ENCODE results near the gene STRN.
"Not testable (repeated sequence)": the region's sequence is repeated elsewhere in the genome, so short reads cannot be mapped to it uniquely, and the experiment has no call there.

The STRN gene

DNA sequence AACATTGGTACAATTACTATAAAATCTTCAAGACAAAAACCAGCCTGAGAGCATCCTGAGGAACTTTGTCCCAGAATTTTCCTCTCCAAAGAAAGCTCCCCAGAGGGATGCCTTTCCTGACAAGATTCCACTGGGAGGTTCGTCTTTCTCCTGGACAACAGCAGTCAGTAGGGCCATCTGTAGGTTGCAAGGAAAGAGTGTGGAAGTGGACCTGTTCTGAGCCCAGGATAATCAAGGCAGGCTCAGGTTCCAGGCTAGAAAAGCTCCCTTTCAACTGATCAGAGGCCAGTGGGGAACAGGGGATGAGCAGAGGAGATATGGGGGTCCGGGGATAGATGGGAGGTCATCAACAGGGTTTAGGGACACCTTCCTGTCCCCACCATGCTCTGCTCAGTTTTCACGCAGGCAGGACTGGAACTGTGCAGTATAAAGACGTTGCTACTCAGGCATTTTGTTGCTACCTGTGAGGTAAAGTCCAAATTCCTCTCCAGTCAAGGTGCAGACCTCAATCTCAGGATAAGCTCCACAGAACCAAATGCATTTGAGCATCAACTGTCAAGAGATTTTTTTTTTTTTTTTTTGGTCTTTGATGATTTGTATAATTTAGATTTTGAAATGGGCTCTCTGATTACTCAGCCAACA, 126.2 kb downstream of the STRN start:
- DNase-seq (ENCODE audit: low read depth in 3 of 3), result no peak

DNA sequence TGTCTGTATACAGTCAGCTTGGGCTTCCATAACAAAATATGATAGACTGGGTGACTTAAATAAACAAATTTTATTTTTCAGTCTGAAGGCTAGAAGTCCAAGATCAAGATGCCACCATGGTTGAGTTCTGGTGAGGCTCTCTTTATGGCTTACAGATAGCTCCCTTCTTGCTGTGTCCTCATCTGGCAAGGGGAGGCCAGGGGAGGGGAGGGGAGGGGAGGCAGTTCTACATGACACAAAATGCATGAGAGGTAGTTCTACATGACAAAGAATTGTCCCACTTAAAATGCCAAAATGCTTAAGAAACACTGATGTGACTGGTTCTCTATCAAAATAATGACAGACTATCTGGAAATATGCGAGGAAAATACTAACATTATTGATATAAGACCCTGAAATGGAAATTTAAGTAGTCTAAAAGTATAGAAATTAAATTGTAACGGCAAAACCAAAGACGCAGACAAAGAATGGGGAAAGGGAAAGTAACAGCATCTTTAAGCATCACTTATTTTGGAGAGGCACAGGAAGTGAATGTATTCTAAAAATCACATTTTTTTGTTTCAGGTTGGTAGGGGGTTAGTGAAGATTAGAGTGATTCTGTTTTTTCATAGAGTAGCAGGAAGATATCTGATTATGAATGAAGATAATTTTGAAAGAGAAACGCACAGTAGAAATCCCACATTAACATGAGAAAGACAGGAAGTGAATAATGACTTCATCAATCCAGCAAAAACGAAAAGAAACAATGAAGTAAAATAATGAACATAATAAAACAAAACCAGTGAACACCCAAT, 131.4 kb downstream of the STRN start:
- no peak for DNase-seq (ENCODE audit: low read depth in 3 of 3)

DNA sequence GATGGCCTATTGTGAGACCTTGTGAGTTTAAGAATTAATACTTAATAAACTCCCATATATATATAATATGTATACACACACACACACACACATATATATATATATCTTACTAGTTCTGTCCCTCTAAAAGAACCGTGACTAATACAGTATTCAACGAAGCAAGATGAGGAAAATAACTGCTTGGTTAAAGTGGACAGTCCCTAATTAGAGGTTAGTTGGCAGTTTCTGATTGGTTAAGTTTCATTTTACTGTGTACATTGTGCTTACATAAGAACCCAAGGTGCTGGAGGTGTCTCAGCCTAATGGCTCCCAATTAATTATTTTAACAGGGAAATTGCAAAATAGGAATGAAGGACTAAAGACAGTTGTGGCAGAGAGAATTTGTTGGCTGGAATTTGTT, 132.1 kb downstream of the STRN start:
- DNase-seq (ENCODE audit: low read depth in 3 of 3), result no peak

GRCh38 chr2:36831185-36831584, 135.2 kb downstream of the STRN start:
- no peak for DNase-seq (ENCODE audit: low read depth in 3 of 3)

DNA sequence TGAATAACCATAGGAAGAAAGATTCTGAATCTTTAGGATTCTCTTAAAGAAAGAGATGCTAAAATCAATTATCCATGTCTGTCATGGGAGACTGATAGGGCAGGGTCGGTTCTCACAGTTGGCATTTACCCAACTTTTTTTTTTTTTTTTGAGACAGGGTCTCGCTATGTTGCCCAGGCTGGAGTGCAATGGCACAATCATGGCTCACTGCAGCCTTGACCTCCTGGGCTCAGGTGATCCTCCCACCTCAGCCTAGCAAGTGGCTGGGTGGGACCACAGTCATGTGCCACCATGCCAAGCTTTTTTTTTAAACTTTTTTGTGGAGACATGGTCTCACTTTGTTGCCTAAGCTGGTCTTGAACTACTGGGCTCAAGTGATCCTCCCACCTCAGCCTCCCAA, 141.7 kb downstream of the STRN start:
- DNase-seq (ENCODE audit: low read depth in 3 of 3), result not testable (repeated sequence)

DNA sequence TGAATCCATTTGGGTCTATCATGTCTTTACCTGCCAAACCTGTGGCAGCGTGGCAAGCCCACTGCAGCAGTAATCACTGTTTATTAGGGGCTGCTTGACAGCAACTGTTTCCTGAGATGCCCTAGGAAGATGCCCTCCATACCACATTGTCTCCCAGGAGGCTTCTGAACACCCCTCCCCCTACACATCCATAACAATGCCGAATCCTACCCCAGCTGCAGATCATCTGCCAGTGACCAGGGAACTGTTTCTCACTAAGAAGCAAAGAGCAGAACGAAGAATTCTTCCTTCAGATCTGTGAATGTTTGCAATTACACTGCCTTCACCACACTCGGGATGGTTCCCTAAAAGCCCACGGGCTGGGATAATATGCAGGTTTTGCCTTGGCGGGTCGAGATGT, 142.1 kb downstream of the STRN start:
- DNase-seq (ENCODE audit: low read depth in 3 of 3), result no peak

DNA sequence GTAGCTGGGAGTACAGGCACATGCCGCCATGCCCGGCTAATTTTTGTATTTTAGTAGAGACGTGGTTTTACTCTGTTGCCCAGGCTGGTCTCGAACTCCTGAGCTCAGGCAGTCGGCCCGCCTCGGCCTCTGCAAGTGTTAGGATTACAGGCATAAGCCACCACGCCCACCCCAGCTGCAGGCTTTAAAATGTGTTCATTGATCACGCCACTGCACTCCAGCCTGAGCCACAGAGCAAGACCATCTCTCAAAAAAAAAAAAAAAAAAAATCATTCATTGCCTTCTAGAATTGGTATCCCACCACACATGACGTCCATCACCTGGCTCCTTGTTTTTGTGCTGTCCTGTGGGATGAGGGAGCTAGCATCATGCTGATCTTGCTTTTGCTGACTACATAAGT, 142.5 kb downstream of the STRN start:
- no peak for DNase-seq (ENCODE audit: low read depth in 3 of 3)

- no peak for DNase-seq (ENCODE audit: low read depth in 3 of 3)
These were observed 145.3 kb downstream of the STRN start for GRCh38 chr2:36820942-36821605.

- no peak for DNase-seq (ENCODE audit: low read depth in 3 of 3)
These were observed 147.1 kb downstream of the STRN start for GRCh38 chr2:36819095-36819711.

DNA sequence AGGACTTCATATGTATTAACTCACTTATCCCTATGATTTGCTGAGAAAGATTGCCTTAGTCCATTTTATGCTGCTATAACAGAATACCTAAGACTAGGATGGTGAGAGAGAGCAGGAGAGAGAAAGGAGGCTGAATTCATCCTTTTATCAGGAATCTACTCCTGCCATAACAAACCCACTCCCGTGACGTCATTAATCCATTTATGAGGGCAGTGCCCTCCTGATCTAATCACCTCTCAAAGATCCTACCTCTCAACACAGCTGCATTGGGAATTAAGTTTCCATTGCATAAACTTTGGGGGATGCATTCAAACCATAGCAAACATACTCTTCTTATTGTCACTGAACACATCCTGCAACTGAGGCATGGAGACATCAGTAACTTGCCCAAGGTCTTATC, 147.8 kb downstream of the STRN start:
- DNase-seq (ENCODE audit: low read depth in 3 of 3), result no peak

DNA sequence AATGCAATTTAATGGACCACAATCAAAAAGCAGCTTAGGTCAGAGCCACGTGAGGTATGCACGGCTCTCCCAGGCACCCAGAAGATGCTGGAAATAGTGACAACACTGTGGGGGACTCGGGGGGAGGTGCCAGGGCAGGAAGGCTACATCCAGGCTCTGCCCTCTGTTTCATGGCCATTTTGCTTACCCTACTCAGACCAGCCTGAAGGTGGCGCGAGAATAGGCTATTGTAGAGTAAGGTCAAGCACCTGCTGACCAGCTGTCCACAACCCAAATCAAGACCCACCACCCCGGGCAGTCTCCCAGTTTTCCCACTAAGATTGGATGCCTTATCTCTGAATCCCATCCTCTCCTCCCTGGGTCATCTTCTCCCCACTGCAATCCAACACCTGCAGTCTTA, 154.1 kb downstream of the STRN start:
- no peak for DNase-seq (ENCODE audit: low read depth in 3 of 3)

DNA sequence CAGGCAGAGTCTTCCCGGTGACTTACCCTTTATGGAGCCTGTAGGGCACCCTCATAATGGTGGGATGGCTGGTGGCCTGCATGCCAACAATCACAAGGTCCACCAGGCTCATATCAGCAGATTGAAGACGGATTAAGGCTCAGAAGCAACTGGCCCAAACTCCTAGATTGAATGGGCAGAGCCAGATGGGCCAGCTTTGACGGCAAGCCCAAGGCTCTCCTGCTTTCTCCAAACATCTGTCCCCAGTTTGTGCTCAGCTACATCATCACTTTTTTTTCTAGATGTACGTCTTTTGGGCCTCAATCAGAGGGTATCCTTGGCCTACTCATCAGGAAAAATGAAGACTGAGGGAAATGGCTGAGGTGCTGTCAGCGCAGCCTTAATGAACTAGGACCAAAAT, 155.3 kb downstream of the STRN start:
- DNase-seq (ENCODE audit: low read depth in 3 of 3), result no peak

- no peak for DNase-seq (ENCODE audit: low read depth in 3 of 3)
These were observed 157.3 kb downstream of the STRN start for GRCh38 chr2:36809069-36809445.

DNA sequence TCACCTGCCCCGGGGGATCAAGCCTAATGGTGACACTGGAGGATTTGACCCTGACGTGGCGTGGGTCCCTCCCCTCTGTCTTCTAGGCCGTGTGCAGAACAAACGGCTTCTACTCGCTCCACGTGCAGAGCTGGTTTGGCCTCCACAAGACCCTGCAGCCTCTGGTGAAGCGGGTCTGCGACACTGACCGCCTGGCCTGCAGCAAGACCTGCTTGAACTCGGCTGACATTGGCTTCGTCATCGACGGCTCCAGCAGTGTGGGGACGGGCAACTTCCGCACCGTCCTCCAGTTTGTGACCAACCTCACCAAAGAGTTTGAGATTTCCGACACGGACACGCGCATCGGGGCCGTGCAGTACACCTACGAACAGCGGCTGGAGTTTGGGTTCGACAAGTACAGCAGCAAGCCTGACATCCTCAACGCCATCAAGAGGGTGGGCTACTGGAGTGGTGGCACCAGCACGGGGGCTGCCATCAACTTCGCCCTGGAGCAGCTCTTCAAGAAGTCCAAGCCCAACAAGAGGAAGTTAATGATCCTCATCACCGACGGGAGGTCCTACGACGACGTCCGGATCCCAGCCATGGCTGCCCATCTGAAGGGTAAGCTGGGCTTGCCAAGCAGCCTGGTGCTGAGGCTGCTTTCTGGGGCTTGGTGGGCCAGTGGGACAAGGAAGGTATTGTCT, 157.8 kb downstream of the STRN start:
- DNase-seq (ENCODE audit: low read depth in 3 of 3), result no peak

DNA sequence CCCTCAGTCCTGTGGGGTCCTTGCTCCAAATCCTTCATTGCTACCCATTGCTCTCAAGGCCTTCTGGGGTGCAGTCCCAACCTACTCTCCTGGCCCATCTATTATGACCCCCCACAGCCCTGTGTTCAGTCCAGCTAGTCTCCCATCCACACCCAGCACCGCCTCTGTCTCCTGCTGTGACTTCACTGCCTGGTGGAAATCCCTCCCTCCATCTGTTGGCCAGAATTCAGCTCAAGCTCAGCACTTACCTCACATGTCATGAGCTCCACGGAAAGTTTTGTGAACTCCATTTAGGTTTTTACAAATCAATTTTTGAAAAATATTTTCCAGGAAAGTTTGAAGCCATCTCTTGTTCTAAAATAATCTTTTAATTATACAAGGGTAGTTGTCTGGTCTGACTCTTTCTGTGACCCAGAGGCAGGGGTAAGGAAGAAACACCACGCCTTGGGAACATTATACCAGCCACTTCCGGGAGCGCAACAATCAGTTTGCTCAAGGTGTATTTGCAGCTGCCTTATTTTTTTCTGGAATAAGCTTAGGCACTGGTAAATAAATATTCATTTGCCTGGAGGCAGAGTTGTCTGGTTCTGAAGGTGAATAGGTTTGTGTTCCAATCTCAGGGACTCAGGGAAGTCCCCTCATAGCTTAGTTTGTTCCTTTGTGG, 159.0 kb downstream of the STRN start:
- DNase-seq (ENCODE audit: low read depth in 3 of 3), result no peak

DNA sequence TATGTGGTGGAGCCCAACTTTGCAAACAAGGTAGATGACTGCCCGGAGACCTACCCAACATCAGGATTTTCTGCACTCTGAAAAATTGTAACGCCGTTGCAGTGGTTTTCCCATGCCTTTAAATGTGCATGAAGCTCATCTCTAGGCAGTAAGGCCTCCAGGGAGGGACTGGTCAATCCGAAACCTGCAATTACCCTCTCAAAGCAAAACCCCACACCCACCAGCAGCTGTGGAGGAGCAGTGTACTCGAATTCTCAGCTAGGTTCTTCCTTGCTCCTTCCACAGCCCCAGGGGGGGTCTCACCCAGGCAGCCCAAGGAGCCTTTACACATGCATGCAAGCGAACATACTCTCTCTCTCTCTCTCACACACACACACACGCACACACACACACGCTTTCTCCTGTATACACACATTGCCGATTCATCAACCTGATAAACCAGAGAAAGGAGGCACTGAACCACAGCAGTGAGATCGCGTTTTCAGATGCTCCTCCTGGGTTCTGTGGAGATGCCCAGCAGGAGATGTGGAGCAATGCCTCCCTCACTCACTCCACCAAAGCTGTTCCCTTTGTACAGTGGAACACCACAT, 160.6 kb downstream of the STRN start:
- DNase-seq (ENCODE audit: low read depth in 3 of 3), result no peak

GRCh38 chr2:36802952-36803351, 163.4 kb downstream of the STRN start:
- DNase-seq (ENCODE audit: low read depth in 3 of 3), result no peak

GRCh38 chr2:36801088-36801487, 165.2 kb downstream of the STRN start:
- DNase-seq (ENCODE audit: low read depth in 3 of 3), result no peak

- DNase-seq (ENCODE audit: low read depth in 3 of 3), result peak; percentile 3 to 15 (median 7)
These were observed 166.0 kb downstream of the STRN start for GRCh38 chr2:36800381-36800780.

GRCh38 chr2:36798724-36799123, 167.6 kb downstream of the STRN start:
- no peak for DNase-seq (ENCODE audit: low read depth in 3 of 3)
